Skeletal muscle cell (primary cell): ENCODE data around the gene SENP1.

Experiments
- DNase-seq: peaks from one replicate; pipeline ENCODE4 v3.0.0-alpha.2; 2010; ENCODE audit warnings: low read depth
- H3K4me3 ChIP-seq: 2 replicates; pipeline ENCODE4 v1.5.1; 2011; ENCODE audit warnings: low read depth, mild to moderate bottlenecking, control low read depth, low read length, moderate library complexity

The SENP1 gene

GRCh38 chr12:48005001-48005749, 100.7 kb downstream of the SENP1 start:
- no peak overlapping the region for H3K4me3 ChIP-seq
- DNase-seq = no peak

- H3K4me3 ChIP-seq = peak within 1 kb of the TSS; percentile 37
- no peak for DNase-seq
Measured at GRCh38 chr12:48004053-48004941, 101.6 kb downstream of the SENP1 start, which contains the start of gene COL2A1. Gene COL2A1, minus strand, starts transcription at chr12:48004476. Its CDS starts 155 bp downstream, at chr12:48004321.

GRCh38 chr12:48003226-48004052, 102.4 kb downstream of the SENP1 start:
- DNase-seq = no peak
- peak overlapping the region; percentile 37 for H3K4me3 ChIP-seq

- H3K4me3 ChIP-seq = peak overlapping the region; percentile 53
- DNase-seq = no peak
Measured at GRCh38 chr12:48002773-48003218, 103.1 kb downstream of the SENP1 start.

- DNase-seq = no peak
- H3K4me3 ChIP-seq = peak overlapping the region; percentile 53
Measured at GRCh38 chr12:48002414-48002730, 103.5 kb downstream of the SENP1 start.

GRCh38 chr12:48001505-48002413, 104.1 kb downstream of the SENP1 start:
- no peak for DNase-seq

GRCh38 chr12:48000878-48001504, 104.9 kb downstream of the SENP1 start:
- peak overlapping the region; percentile 53 for H3K4me3 ChIP-seq
- DNase-seq = no peak

More at GRCh38 chr12:48001505-48002413, 104.1 kb downstream of the SENP1 start:
- peak overlapping the region; percentile 53 for H3K4me3 ChIP-seq

- H3K4me3 ChIP-seq = no peak overlapping the region
- no peak for DNase-seq
Measured at GRCh38 chr12:47999816-48000215, 106.1 kb downstream of the SENP1 start.

GRCh38 chr12:47997321-47997720, 108.6 kb downstream of the SENP1 start:
- no peak overlapping the region for H3K4me3 ChIP-seq
- no peak for DNase-seq

GRCh38 chr12:47995981-47996401, 109.9 kb downstream of the SENP1 start:
- no peak overlapping the region for H3K4me3 ChIP-seq
- DNase-seq = peak; percentile 38

- no peak overlapping the region for H3K4me3 ChIP-seq
- DNase-seq = no peak
Measured at GRCh38 chr12:47993491-47993890, 112.4 kb downstream of the SENP1 start.
